ENCODE measurements around the gene VTA1.

VTA1 gene

GRCh38 chr6:142242269-142242668 lies 95.2 kb downstream of the VTA1 start:
- no peak for DNase-seq (ENCODE audit: extremely low read depth, low read depth)
- TF ChIP-seq, protein P1, sequence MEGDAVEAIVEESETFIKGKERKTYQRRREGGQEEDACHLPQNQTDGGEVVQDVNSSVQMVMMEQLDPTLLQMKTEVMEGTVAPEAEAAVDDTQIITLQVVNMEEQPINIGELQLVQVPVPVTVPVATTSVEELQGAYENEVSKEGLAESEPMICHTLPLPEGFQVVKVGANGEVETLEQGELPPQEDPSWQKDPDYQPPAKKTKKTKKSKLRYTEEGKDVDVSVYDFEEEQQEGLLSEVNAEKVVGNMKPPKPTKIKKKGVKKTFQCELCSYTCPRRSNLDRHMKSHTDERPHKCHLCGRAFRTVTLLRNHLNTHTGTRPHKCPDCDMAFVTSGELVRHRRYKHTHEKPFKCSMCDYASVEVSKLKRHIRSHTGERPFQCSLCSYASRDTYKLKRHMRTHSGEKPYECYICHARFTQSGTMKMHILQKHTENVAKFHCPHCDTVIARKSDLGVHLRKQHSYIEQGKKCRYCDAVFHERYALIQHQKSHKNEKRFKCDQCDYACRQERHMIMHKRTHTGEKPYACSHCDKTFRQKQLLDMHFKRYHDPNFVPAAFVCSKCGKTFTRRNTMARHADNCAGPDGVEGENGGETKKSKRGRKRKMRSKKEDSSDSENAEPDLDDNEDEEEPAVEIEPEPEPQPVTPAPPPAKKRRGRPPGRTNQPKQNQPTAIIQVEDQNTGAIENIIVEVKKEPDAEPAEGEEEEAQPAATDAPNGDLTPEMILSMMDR (IDR thresholded peaks at IDR 0.05; ENCODE audit: low read depth, low read length, missing control alignments) = no peak

GRCh38 chr6:142246960-142247359 lies 99.9 kb downstream of the VTA1 start:
- DNase-seq (ENCODE audit: extremely low read depth, low read depth) = no peak
- TF ChIP-seq, protein P1 (IDR thresholded peaks at IDR 0.05; ENCODE audit: low read depth, low read length, missing control alignments) = no peak
- H3K4me3 ChIP-seq (replicated peaks; ENCODE audit: low read depth, low read length) = no peak overlapping the region

More at GRCh38 chr6:142242269-142242668, 95.2 kb downstream of the VTA1 start:
- no peak overlapping the region for H3K4me3 ChIP-seq (replicated peaks; ENCODE audit: low read depth, low read length)

DNA sequence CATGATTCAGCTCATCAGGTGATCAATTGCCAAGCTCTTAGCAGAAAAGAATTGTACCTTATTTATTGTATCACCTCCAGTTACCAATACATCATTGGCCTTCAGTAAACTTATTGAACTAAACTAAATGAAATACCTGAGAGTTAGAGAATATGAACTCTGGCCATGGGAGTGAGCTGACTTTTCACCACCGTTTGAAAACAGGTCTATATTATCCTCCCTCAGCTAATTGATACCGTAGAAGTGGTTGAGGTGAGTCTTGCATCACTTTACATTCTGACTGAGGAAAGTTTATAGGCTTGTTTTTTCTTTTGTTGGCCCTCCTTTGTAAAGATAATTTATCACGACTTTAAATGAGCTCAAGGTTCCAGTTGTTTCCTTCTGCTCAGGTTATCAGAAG lies 102.2 kb downstream of the VTA1 start:
- no peak overlapping the region for H3K4me3 ChIP-seq (replicated peaks; ENCODE audit: low read depth, low read length)
- TF ChIP-seq, protein P1 (IDR thresholded peaks at IDR 0.05; ENCODE audit: low read depth, low read length, missing control alignments) = no peak

GRCh38 chr6:142251930-142252445 lies 104.9 kb downstream of the VTA1 start:
- no peak overlapping the region for H3K4me3 ChIP-seq (replicated peaks; ENCODE audit: low read depth, low read length)
- no peak for DNase-seq (ENCODE audit: extremely low read depth, low read depth)
- TF ChIP-seq, protein P1 (IDR thresholded peaks at IDR 0.05; ENCODE audit: low read depth, low read length, missing control alignments) = no peak

More for the DNA sequence above, 102.2 kb downstream of the VTA1 start:
- DNase-seq (ENCODE audit: extremely low read depth, low read depth) = no peak

DNA sequence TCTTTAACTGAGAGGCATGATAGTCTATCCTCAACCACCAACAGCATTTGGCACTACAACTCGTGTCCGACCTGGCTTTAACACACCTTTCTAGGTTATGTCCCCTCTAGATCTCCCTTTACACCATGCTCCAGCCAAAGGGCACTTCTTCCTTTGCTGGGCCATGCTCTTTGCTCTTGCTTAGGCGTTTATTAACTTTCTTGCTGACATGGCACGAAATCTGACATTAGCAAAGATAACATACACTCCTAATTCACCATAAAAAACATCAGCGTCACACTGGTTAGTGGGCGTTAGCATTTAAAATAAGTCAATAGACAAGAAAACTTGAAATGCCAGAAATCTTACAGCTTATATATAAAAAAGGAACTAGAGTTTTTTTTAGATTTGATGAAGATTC lies 107.5 kb downstream of the VTA1 start:
- TF ChIP-seq, protein P1 (IDR thresholded peaks at IDR 0.05; ENCODE audit: low read depth, low read length, missing control alignments) = no peak
- no peak for DNase-seq (ENCODE audit: extremely low read depth, low read depth)
- no peak overlapping the region for H3K4me3 ChIP-seq (replicated peaks; ENCODE audit: low read depth, low read length)

DNA sequence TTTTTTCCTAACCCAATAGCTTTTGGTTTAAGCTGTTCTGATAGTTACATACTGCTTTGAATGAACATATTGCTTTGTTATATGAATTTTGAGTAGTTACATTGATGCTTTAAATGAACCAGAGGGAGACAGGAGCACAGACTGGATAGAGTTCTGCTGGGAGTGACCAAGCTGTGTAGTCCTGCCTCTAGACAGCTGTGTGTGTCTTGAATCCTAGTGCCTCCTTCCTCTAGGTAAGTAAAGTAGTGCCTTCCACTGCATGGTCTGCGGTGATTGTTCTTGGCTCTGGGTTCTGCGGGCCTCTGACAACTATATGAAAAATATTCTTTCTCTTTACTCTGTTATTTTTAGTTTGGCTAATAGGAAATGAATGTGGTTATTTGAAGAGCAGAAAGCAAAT lies 108.7 kb downstream of the VTA1 start:
- TF ChIP-seq, protein P1 (IDR thresholded peaks at IDR 0.05; ENCODE audit: low read depth, low read length, missing control alignments) = no peak
- no peak overlapping the region for H3K4me3 ChIP-seq (replicated peaks; ENCODE audit: low read depth, low read length)
- DNase-seq (ENCODE audit: extremely low read depth, low read depth) = no peak

- no peak overlapping the region for H3K4me3 ChIP-seq (replicated peaks; ENCODE audit: low read depth, low read length)
- TF ChIP-seq, protein P1 (IDR thresholded peaks at IDR 0.05; ENCODE audit: low read depth, low read length, missing control alignments) = no peak
- no peak for DNase-seq (ENCODE audit: extremely low read depth, low read depth)
Observed at GRCh38 chr6:142258305-142258704, 111.2 kb downstream of the VTA1 start.
